NCI-H1694 treated with DMSO at 0.1 percent for 48 hours (cell line): ENCODE measurements around the gene PLEKHG4.

ENCODE experiments used
- DNase-seq: peaks from one replicate; lab custom pipeline; 2025; lab: John Stamatoyannopoulos, UW

The PLEKHG4 gene

GRCh38 chr16:67284699-67285646 is 5.6 kb downstream of the PLEKHG4 start:
- no peak for DNase-seq

GRCh38 chr16:67286441-67287235 is 7.3 kb downstream of the PLEKHG4 start:
- DNase-seq: no peak

- no peak for DNase-seq
These were observed 8.6 kb downstream of the PLEKHG4 start for GRCh38 chr16:67287960-67288359.

- DNase-seq: no peak
These were observed 12.1 kb downstream of the PLEKHG4 start for GRCh38 chr16:67291461-67291860.

- DNase-seq: no peak
These were observed 14.9 kb downstream of the PLEKHG4 start for GRCh38 chr16:67294171-67294757.

GRCh38 chr16:67294938-67295361 is 15.6 kb downstream of the PLEKHG4 start:
- DNase-seq: no peak

GRCh38 chr16:67296420-67296819 is 17.1 kb downstream of the PLEKHG4 start:
- no peak for DNase-seq

- DNase-seq: no peak
These were observed 18.9 kb downstream of the PLEKHG4 start for GRCh38 chr16:67298277-67298676.

- DNase-seq: no peak
These were observed 19.9 kb downstream of the PLEKHG4 start for GRCh38 chr16:67299269-67299668.

GRCh38 chr16:67301080-67301782 is 21.9 kb downstream of the PLEKHG4 start:
- no peak for DNase-seq

GRCh38 chr16:67302076-67302475 is 22.7 kb downstream of the PLEKHG4 start:
- no peak for DNase-seq

GRCh38 chr16:67302970-67303369 is 23.6 kb downstream of the PLEKHG4 start:
- DNase-seq: no peak

GRCh38 chr16:67304020-67304419 is 24.7 kb downstream of the PLEKHG4 start:
- no peak for DNase-seq

- no peak for DNase-seq
These were observed 26.1 kb downstream of the PLEKHG4 start for GRCh38 chr16:67305216-67306071.

- DNase-seq: no peak
These were observed 31.2 kb downstream of the PLEKHG4 start for GRCh38 chr16:67310561-67310960.

- no peak for DNase-seq
These were observed 32.5 kb downstream of the PLEKHG4 start for GRCh38 chr16:67311607-67312488.

GRCh38 chr16:67312719-67313118 is 33.4 kb downstream of the PLEKHG4 start:
- no peak for DNase-seq

GRCh38 chr16:67317853-67318252 is 38.5 kb downstream of the PLEKHG4 start:
- DNase-seq: no peak

- DNase-seq: no peak
These were observed 46.8 kb downstream of the PLEKHG4 start for GRCh38 chr16:67326115-67326471.
